Spleen (tissue), 11 donors: ENCODE results near the gene ANKS4B. TPM values are rescaled to one million over a fixed set of nuclear protein-coding genes. Genes with fewer than 3 reads are reported as not detected.

Experiments
- DNase-seq: peaks from one replicate; pipeline ENCODE4 v3.0.0-alpha.2; 2020
- H3K27ac ChIP-seq, 8 donors: fragments of 200-600 bp; sonication (generic) in 7 of 8; 1 replicate in 4 of 8; 2 replicates in 4 of 8; pipeline versions ENCODE4 v1.5.0 to v1.8.0; 2016 to 2021; ENCODE audit warnings: inconsistent platforms in 4 of 8, mild to moderate bottlenecking in 4 of 8, moderate library complexity in 1 of 8
- H3K27me3 ChIP-seq, 7 donors: fragments of 200-600 bp; sonication (generic) in 6 of 7; replicated peaks in 1 of 7; 1 replicate in 4 of 7; 2 replicates in 3 of 7; pipeline versions ENCODE4 v1.5.0 to v1.8.0; 2016 to 2021; ENCODE audit warnings: inconsistent platforms in 3 of 7, mild to moderate bottlenecking in 1 of 7
- H3K36me3 ChIP-seq, 6 donors: fragments of 200-600 bp; sonication (generic) in 5 of 6; 1 replicate in 4 of 6; 2 replicates in 2 of 6; pipeline versions ENCODE4 v1.5.0 to v1.8.0; 2016 to 2021; ENCODE audit warnings: inconsistent platforms in 2 of 6
- H3K4me1 ChIP-seq, 6 donors: fragments of 200-600 bp; sonication (generic) in 5 of 6; 1 replicate in 3 of 6; 2 replicates in 3 of 6; pipeline versions ENCODE4 v1.5.0 to v1.8.0; 2016 to 2021; ENCODE audit warnings: inconsistent platforms in 3 of 6
- H3K4me3 ChIP-seq, 8 donors: fragments of 200-600 bp; sonication (generic) in 7 of 8; 1 replicate in 4 of 8; 2 replicates in 4 of 8; pipeline versions ENCODE4 v1.5.0 to v1.8.0; 2016 to 2021; ENCODE audit warnings: inconsistent platforms in 4 of 8, mild to moderate bottlenecking in 4 of 8, moderate library complexity in 2 of 8
- H3K9me3 ChIP-seq, 8 donors: fragments of 200-600 bp; sonication (generic) in 7 of 8; 1 replicate in 4 of 8; 2 replicates in 4 of 8; pipeline versions ENCODE4 v1.5.0 to v1.8.0; 2016 to 2021; ENCODE audit warnings: inconsistent platforms in 4 of 8
- POLR2A ChIP-seq, 3 donors: fragments of 450-650 bp; IDR thresholded peaks; one replicate each; pipeline ENCODE4 v1.5.1; 2017; ENCODE audit warnings: antibody characterized with exemption in 3 of 3, mild to moderate bottlenecking in 1 of 3
- POLR2AphosphoS5 ChIP-seq, 3 donors: sonication (generic); formaldehyde crosslinking; IDR thresholded peaks; one replicate each; pipeline ENCODE4 v1.5.1; 2017; ENCODE audit warnings: antibody characterized with exemption in 3 of 3
- WGBS, 5 donors: extraction: QIAGEN DNeasy Blood & Tissue Kit in 3 of 5; methylation state at CpG; one replicate each; pipeline versions ENCODE4 v1.1.5 to v1.1.7; 2013 to 2018; 5-methylcytosine and 5-hydroxymethylcytosine counted together
- intact Hi-C: fragments of 100-400 bp; cut with DNase I; formaldehyde crosslinking; loops from one replicate; pipeline ENCODE4 v1.15.0; 2023; ENCODE audit warnings: low total_unique reads
- polyA plus RNA-seq, 3 donors: library from polyadenylated mRNA; stranded (reverse); fragments of 200-250 nt; gene quantifications; one replicate each; pipeline ENCODE4 v1.2.1, GENCODE V29; 2013
- total RNA-seq, 7 donors: library from RNA; depleted of rRNA in 3 of 7; stranded (reverse); fragments of >200 nt in 3 of 7; fragmentation: NEBNext Ultra II Directional in 4 of 7; extraction: Animal tissue kit (Norgen Biotek cat#: 25700) in 4 of 7; gene quantifications; one replicate each; pipeline versions ENCODE4 v1.1.0 to v1.2.1, GENCODE V29; 2016 to 2021
- TF ChIP-seq, protein P1 (sequence below), 11 experiments: fragments of 200-600 bp in 7 of 11; fragments of 450-650 bp in 4 of 11; sonication (generic) in 4 of 11; IDR thresholded peaks in 8 of 11; conservative IDR thresholded peaks in 3 of 11; 1 replicate in 7 of 11; 2 replicates in 4 of 11; pipeline versions ENCODE4 v1.4.0 to v1.8.0; 2016 to 2021; ENCODE audit warnings: antibody characterized with exemption in 11 of 11, inconsistent platforms in 4 of 11, mild to moderate bottlenecking in 1 of 11
- donor health status: healthy with polysubstance abuse.
- donor health status: DM: no; HTN: no; CAD: no; lungs with moderate emphysema.
- donor health status: DM: no; HTN: no; CAD: no.
- donor health status: Bipolar disorder and iron deficiency.
- donor health status: healthy.
- donor health status: DM: no; HTN: no; CAD: no.
- donor health status: DM: yes; HTN: yes; CAD: no.

Gene ANKS4B
- total and polyA plus RNA-seq, 10 donors = 0.03 TPM; not detected in 9

DNA sequence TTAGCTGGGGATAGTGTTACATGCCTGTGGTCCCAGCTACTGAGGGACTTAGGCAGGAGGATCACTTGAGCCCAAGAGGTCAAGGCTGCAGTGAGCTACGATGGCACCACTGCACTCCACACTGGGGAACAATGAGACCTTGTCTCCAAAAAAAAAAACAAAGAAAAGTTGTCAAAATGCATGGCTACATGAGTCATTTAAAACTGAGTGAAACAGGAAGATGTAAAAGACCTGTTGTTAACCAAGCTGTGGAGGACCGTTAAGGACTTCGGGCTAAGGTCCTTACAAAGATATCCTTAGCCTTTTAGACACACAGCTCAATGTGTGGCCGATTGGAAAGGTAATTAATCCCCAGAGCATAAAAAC lies 47.2 kb upstream of the ANKS4B start:
- Histone ChIP-seq H3K4me3 (no peak overlapping the region), H3K9me3 (peaks cover 0 to 21% (median 0%) of the 10 kb centered on the region in 8 donors), H3K36me3 (peaks cover 0 to 14% (median 7%) of the 10 kb centered on the region in 6 donors), H3K27me3 (peaks cover 0 to 12% (median 0%) of the 10 kb centered on the region in 7 donors), H3K27ac (no peak overlapping the region), H3K4me1 (peaks cover 0 to 9% (median 6%) of the 10 kb centered on the region in 6 donors)
- TF ChIP-seq POLR2AphosphoS5 (IDR thresholded peaks at IDR 0.05) (no peak), POLR2A (IDR thresholded peaks at IDR 0.05) (no peak)
- TF ChIP-seq, protein P1, sequence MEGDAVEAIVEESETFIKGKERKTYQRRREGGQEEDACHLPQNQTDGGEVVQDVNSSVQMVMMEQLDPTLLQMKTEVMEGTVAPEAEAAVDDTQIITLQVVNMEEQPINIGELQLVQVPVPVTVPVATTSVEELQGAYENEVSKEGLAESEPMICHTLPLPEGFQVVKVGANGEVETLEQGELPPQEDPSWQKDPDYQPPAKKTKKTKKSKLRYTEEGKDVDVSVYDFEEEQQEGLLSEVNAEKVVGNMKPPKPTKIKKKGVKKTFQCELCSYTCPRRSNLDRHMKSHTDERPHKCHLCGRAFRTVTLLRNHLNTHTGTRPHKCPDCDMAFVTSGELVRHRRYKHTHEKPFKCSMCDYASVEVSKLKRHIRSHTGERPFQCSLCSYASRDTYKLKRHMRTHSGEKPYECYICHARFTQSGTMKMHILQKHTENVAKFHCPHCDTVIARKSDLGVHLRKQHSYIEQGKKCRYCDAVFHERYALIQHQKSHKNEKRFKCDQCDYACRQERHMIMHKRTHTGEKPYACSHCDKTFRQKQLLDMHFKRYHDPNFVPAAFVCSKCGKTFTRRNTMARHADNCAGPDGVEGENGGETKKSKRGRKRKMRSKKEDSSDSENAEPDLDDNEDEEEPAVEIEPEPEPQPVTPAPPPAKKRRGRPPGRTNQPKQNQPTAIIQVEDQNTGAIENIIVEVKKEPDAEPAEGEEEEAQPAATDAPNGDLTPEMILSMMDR (IDR thresholded peaks at IDR 0.05 in 8 of 11, conservative IDR thresholded peaks at IDR 0.05 in 3 of 11) = no peak
- 59 to 67% (median 63%) methylated on average over 4 of the region's 4 CpGs for WGBS, 5 donors
- no peak for DNase-seq
- intact Hi-C loops = no loop called here

DNA sequence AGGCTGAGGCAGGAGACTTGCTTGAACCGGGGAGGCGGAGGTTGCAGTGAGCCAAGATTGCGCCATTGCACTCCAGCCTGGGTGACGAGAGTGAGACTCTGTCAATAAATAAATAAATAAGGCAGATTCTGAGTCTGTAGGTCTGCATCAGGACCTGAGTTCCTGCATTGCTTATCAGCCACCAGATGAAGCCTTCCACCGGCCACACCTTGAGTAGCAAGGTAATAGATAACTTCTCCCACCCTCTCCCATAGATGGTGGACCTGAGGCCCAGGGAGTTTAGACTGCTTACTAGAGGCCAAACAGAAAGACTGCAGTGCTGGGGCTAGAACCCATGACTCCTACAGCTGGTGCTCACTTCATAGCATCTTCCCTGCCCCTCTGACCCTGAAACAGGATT lies 44.2 kb upstream of the ANKS4B start:
- no peak overlapping the region for H3K4me3 ChIP-seq
- TF ChIP-seq POLR2A (IDR thresholded peaks at IDR 0.05) = no peak
- TF ChIP-seq, protein P1 (IDR thresholded peaks at IDR 0.05 in 8 of 11, conservative IDR thresholded peaks at IDR 0.05 in 3 of 11) = no peak
- no peak for TF ChIP-seq POLR2AphosphoS5 (IDR thresholded peaks at IDR 0.05)
- H3K27me3 ChIP-seq = peaks cover 0 to 16% (median 0%) of the 10 kb centered on the region in 7 donors
- intact Hi-C loops = no loop called here
- no peaks in the 10 kb centered on the region for H3K36me3 ChIP-seq
- no peak for DNase-seq
- WGBS, 5 donors = 85 to 91% (median 89%) methylated on average over 5 of the region's 5 CpGs
- no peak overlapping the region for H3K27ac ChIP-seq
- H3K9me3 ChIP-seq = peaks cover 0 to 19% (median 3%) of the 10 kb centered on the region in 8 donors
- peaks cover 0 to 9% (median 6%) of the 10 kb centered on the region in 6 donors for H3K4me1 ChIP-seq

DNA sequence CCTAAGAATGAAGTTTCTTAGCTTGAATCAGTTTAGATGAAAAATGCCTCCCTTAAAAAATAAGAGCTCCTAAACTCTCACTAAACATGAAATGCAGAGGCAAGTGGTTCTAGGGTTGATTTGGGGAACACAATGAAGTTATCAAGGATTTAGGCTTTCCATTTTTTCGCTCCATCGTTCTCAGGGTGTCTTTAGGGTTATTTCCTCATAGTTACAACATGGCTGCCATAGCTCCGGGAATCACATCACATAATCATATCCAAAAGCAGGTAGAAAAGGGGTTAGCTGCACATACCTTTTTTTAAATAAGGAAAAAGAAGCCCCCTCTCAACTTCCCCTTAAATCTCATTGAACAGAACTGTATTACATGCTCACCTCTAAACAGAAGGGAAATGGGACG lies 43.5 kb upstream of the ANKS4B start:
- H3K4me1 ChIP-seq = peaks cover 0 to 9% (median 6%) of the 10 kb centered on the region in 6 donors
- intact Hi-C loops = no loop called here

DNA sequence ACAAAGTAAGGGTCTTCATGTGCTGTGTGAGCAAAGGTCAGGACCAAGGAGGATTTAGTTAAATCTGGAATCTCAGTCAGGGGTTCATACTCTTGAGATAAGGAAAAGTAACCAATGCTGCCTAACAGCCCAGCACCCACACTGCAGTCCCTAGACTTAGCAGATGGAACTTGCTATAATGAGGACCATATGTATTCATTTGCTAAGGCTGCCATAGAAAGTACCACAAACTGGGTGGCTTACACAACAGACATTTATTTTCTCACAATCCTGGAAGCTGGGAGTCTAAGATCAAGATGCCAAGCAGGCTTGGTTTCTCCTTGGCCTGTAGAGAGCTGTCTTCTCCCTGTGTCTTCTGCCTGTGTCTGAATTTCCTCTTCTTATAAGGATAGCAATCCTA lies 42.9 kb upstream of the ANKS4B start:
- no peak for TF ChIP-seq POLR2A (IDR thresholded peaks at IDR 0.05)
- peaks cover 0 to 11% (median 3%) of the 10 kb centered on the region in 8 donors for H3K9me3 ChIP-seq
- peaks cover 0 to 9% (median 6%) of the 10 kb centered on the region in 6 donors for H3K4me1 ChIP-seq
- no peak for DNase-seq
- intact Hi-C loops = no loop called here
- no peak overlapping the region for H3K4me3 ChIP-seq
- H3K36me3 ChIP-seq = no peaks in the 10 kb centered on the region
- no peak overlapping the region for H3K27ac ChIP-seq
- H3K27me3 ChIP-seq = peaks cover 0 to 27% (median 0%) of the 10 kb centered on the region in 7 donors

More for the DNA sequence above, 43.5 kb upstream of the ANKS4B start:
- Histone ChIP-seq H3K9me3 (peaks cover 0 to 13% (median 3%) of the 10 kb centered on the region in 8 donors), H3K36me3 (no peaks in the 10 kb centered on the region), H3K4me3 (no peak overlapping the region), H3K27me3 (peaks cover 0 to 23% (median 0%) of the 10 kb centered on the region in 7 donors), H3K27ac (no peak overlapping the region)
- TF ChIP-seq POLR2AphosphoS5 (IDR thresholded peaks at IDR 0.05) = no peak
- TF ChIP-seq, protein P1 (IDR thresholded peaks at IDR 0.05 in 8 of 11, conservative IDR thresholded peaks at IDR 0.05 in 3 of 11) = no peak
- TF ChIP-seq POLR2A (IDR thresholded peaks at IDR 0.05) = no peak
- WGBS, 5 donors = 89 to 96% (median 93%) methylated on average over 4 of the region's 4 CpGs
- DNase-seq = no peak

DNA sequence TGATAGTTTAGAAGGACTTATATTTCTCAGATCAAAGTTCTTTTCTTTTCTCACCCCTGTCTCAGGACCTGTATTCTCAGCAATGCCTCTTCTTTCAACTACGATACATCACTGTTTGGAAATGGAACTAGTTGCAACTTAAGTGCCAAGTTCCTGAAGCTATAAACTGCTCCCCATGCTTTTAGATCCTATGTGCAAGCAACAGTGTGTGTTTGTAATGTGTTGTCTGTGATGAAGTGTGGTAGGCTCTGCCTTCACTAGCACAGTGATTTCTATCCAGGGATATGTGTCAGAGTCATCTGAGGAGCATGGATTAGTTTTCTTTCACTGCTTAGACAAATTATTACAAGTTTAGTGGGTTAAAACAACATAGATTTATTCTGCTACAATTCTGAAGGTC lies 40.5 kb upstream of the ANKS4B start:
- H3K27ac ChIP-seq = no peak overlapping the region
- intact Hi-C loops = no loop called here
- peaks cover 0 to 33% (median 0%) of the 10 kb centered on the region in 7 donors for H3K27me3 ChIP-seq
- no peak overlapping the region for H3K4me3 ChIP-seq
- peaks cover 0 to 11% (median 3%) of the 10 kb centered on the region in 8 donors for H3K9me3 ChIP-seq
- no peaks in the 10 kb centered on the region for H3K36me3 ChIP-seq
- H3K4me1 ChIP-seq = peaks cover 0 to 9% (median 6%) of the 10 kb centered on the region in 6 donors
- no peak for DNase-seq
- WGBS, 5 donors = 59 to 88% (median 76%) methylated on average over 1 of the region's 1 CpG
- TF ChIP-seq POLR2A (IDR thresholded peaks at IDR 0.05) (no peak), POLR2AphosphoS5 (IDR thresholded peaks at IDR 0.05) (no peak)
- TF ChIP-seq, protein P1 (IDR thresholded peaks at IDR 0.05 in 8 of 11, conservative IDR thresholded peaks at IDR 0.05 in 3 of 11) = no peak
